Measurements from ENCODE around the gene GJC1. TPM values are rescaled to one million over a fixed set of nuclear protein-coding genes. Genes with fewer than 3 reads are reported as not detected.

The GJC1 gene
- total RNA-seq, 2 experiments from 2014 or later, result not detected

GRCh38 chr17:44754276-44754675 lies 75.8 kb downstream of the GJC1 start:
- H3K4me3 Mint-ChIP-seq, result no peak overlapping the region
- intact Hi-C loops (cut with DNase I, micrococcal nuclease), result no loop called here
- ATAC-seq (ENCODE audit: poor library complexity), result no peak
- CTCF ChIA-PET, result no interaction called here
- Histone ChIP-seq H3K27ac (ENCODE audit: low read depth in 1 of 2, low read length in 2 of 2) (no peak overlapping the region), H3K4me1 (ENCODE audit: insufficient read depth, low read length) (peaks cover 8% of the 10 kb centered on the region), H3K4me3 (ENCODE audit: low read length) (no peak overlapping the region), H3K27me3 (ENCODE audit: control insufficient read depth in 1 of 2, insufficient read depth in 2 of 2, low read length in 2 of 2) (peaks cover 16 to 18% of the 10 kb centered on the region in 2 experiments), H3K36me3 (ENCODE audit: insufficient read depth, low read length) (no peaks in the 10 kb centered on the region), H3K9me3 (ENCODE audit: control insufficient read depth in 1 of 2, insufficient read depth in 1 of 2, low read length in 2 of 2) (peaks cover 0 to 7% of the 10 kb centered on the region in 2 experiments)
- peaks cover 21% of the 10 kb centered on the region for H3K27me3 Mint-ChIP-seq
- peaks cover 5% of the 10 kb centered on the region for H3K36me3 Mint-ChIP-seq (ENCODE audit: low read depth)
- TF ChIP-seq, protein P1, sequence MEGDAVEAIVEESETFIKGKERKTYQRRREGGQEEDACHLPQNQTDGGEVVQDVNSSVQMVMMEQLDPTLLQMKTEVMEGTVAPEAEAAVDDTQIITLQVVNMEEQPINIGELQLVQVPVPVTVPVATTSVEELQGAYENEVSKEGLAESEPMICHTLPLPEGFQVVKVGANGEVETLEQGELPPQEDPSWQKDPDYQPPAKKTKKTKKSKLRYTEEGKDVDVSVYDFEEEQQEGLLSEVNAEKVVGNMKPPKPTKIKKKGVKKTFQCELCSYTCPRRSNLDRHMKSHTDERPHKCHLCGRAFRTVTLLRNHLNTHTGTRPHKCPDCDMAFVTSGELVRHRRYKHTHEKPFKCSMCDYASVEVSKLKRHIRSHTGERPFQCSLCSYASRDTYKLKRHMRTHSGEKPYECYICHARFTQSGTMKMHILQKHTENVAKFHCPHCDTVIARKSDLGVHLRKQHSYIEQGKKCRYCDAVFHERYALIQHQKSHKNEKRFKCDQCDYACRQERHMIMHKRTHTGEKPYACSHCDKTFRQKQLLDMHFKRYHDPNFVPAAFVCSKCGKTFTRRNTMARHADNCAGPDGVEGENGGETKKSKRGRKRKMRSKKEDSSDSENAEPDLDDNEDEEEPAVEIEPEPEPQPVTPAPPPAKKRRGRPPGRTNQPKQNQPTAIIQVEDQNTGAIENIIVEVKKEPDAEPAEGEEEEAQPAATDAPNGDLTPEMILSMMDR (IDR thresholded peaks at IDR 0.05), result no peak
- no peaks in the 10 kb centered on the region for H3K9me3 Mint-ChIP-seq
- POLR2A ChIA-PET, result no interaction called here
- no peak for DNase-seq
- no peaks in the 10 kb centered on the region for H3K4me1 Mint-ChIP-seq (ENCODE audit: low read depth)
- H3K27ac Mint-ChIP-seq, result no peak overlapping the region

DNA sequence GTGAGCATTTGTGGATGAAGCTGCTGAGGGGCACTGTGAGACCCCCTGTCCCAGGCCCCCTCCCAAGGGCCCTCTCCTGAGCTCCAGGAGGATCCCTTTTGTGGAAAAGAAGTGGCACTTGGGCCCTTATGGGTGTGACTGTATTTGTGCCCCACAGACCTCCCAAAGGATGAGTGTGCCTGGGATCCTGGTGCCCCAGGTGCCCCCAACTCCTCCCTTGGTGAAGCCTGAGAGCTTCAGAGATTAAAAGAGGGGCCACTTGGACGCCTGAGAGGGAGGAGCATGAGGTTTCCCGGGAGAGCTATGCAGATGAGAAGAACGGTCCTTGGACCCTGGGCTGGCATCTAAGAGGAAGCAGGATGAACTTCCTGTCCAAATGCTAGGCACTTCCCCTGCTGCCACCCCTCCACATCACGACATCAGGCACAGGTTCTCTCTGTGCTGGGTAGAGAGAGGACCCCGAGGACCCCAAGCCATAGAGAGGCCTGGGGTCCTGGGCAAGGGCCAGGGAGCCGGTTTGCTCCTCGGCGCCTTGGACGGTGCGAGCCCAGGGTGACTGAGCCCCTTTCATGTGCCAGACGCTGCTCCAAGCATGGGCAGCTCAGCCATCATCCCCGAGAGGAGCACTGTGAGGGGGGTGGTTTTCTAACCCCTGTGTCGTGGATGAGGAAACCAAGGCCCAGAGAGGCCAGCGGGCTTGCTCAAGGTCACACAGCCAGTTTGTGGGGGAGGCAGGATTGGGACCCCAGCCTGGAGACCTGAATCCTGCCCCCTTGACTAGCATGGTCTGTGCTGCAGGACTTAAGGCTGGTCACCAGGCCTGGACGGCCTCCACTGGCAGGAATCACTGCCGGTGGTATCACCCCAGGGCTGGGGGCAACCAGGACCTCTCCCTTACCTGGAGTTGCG lies 76.9 kb downstream of the GJC1 start:
- H3K27ac Mint-ChIP-seq, result no peak overlapping the region
- H3K27me3 ChIP-seq (ENCODE audit: control insufficient read depth in 1 of 2, insufficient read depth in 2 of 2, low read length in 2 of 2), result peaks cover 11 to 13% of the 10 kb centered on the region in 2 experiments
- H3K27ac ChIP-seq (ENCODE audit: low read depth in 1 of 2, low read length in 2 of 2), result no peak overlapping the region
- TF ChIP-seq, protein P1 (IDR thresholded peaks at IDR 0.05), result no peak
- H3K36me3 Mint-ChIP-seq (ENCODE audit: low read depth), result peaks cover 5% of the 10 kb centered on the region
- H3K9me3 ChIP-seq (ENCODE audit: control insufficient read depth in 1 of 2, insufficient read depth in 1 of 2, low read length in 2 of 2), result peaks cover 0 to 2% of the 10 kb centered on the region in 2 experiments
- DNase-seq (no peak), ATAC-seq (ENCODE audit: poor library complexity) (no peak)
- no peaks in the 10 kb centered on the region for H3K36me3 ChIP-seq (ENCODE audit: insufficient read depth, low read length)
- no peaks in the 10 kb centered on the region for H3K9me3 Mint-ChIP-seq
- H3K4me1 ChIP-seq (ENCODE audit: insufficient read depth, low read length), result peaks cover 1% of the 10 kb centered on the region
- H3K4me1 Mint-ChIP-seq (ENCODE audit: low read depth), result no peaks in the 10 kb centered on the region
- POLR2A ChIA-PET, result no interaction called here
- H3K4me3 ChIP-seq (ENCODE audit: low read length), result no peak overlapping the region
- no peak overlapping the region for H3K4me3 Mint-ChIP-seq
- peaks cover 19% of the 10 kb centered on the region for H3K27me3 Mint-ChIP-seq
- intact Hi-C loops (cut with DNase I, micrococcal nuclease), result no loop called here
- CTCF ChIA-PET, result no interaction called here

GRCh38 chr17:44751806-44752205 lies 78.3 kb downstream of the GJC1 start:
- H3K9me3 ChIP-seq (ENCODE audit: control insufficient read depth in 1 of 2, insufficient read depth in 1 of 2, low read length in 2 of 2), result no peaks in the 10 kb centered on the region
- DNase-seq (no peak), ATAC-seq (ENCODE audit: poor library complexity) (no peak)
- H3K27me3 ChIP-seq (ENCODE audit: control insufficient read depth in 1 of 2, insufficient read depth in 2 of 2, low read length in 2 of 2), result peaks cover 0 to under 1% of the 10 kb centered on the region in 2 experiments
- Mint-ChIP-seq H3K27me3 (peaks cover 5% of the 10 kb centered on the region), H3K27ac (no peak overlapping the region), H3K4me1 (ENCODE audit: low read depth) (no peaks in the 10 kb centered on the region), H3K9me3 (no peaks in the 10 kb centered on the region), H3K36me3 (ENCODE audit: low read depth) (peaks cover 14% of the 10 kb centered on the region), H3K4me3 (no peak overlapping the region)
- no peak overlapping the region for H3K4me3 ChIP-seq (ENCODE audit: low read length)
- POLR2A ChIA-PET, result interaction anchor here (0.6 kb wide), 1 partner anchor 401 kb away, joined by 4 read pairs; no protein-coding TSS in a partner anchor
- TF ChIP-seq, protein P1 (IDR thresholded peaks at IDR 0.05), result no peak
- intact Hi-C loops (cut with DNase I, micrococcal nuclease), result no loop called here
- H3K36me3 ChIP-seq (ENCODE audit: insufficient read depth, low read length), result no peaks in the 10 kb centered on the region
- no peaks in the 10 kb centered on the region for H3K4me1 ChIP-seq (ENCODE audit: insufficient read depth, low read length)
- CTCF ChIA-PET, result no interaction called here
- no peak overlapping the region for H3K27ac ChIP-seq (ENCODE audit: low read depth in 1 of 2, low read length in 2 of 2)

Measured in CD4-positive, alpha-beta T cell (primary cell).